ENCODE measurements around the gene COQ8A.

DNA sequence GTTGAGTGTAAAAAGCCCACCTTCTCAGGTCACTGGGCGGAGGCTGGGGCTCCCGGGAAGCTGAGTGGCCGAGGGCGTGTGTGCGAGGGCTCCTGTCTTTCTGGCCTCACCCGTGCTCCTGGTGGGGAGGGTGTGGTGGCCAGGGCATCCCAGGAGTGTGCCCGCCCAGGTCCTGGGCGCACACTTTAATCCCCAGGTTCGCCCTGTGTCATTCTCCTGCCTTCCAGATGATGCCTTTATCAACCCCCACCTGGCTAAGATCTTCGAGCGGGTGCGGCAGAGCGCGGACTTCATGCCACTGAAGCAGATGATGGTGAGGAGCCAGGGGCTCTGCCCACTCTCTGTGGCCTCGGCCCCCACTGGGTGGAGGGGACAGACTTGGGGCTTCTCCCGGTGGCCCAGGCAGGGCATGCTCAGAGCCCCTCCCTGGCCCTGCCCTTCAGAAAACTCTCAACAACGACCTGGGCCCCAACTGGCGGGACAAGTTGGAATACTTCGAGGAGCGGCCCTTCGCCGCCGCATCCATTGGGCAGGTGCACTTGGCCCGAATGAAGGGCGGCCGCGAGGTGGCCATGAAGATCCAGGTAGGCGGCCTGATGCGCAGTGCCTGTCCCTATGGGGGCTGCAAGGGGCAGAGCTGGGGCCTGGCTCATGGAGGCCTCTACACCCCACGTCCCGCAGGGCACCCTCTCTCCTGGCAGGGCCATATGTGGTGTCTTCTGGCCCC, 42.5 kb downstream of the COQ8A start:
- TF ChIP-seq FOXM1 (IDR thresholded peaks at IDR 0.05; ENCODE audit: borderline replicate concordance, low read depth) = no peak
- TF ChIP-seq TAF1 (IDR thresholded peaks at IDR 0.05; ENCODE audit: low read depth) = no peak
- TF ChIP-seq EGR1 (IDR thresholded peaks at IDR 0.05) = no peak
- no peak for TF ChIP-seq MAX (IDR thresholded peaks at IDR 0.05)
- no peak for TF ChIP-seq CEBPB (IDR thresholded peaks at IDR 0.05)
- no peak for TF ChIP-seq USF1 (IDR thresholded peaks at IDR 0.05)
- no peak for TF ChIP-seq NFIC (IDR thresholded peaks at IDR 0.05)
- no peak for TF ChIP-seq ZBTB7A (IDR thresholded peaks at IDR 0.05; ENCODE audit: low read depth)

Measured in Ishikawa (cell line).